RCC 7860 (cell line): ENCODE measurements around the gene BUD13.

Experiments
- DNase-seq: peaks from one replicate; pipeline ENCODE4 v3.0.0-alpha.2; 2015; ENCODE audit warnings: low spot score
- FAIRE-seq: peaks from 2 replicates; lab custom pipeline; 2012; peaks lifted over from hg19 to GRCh38; lab: Jason Lieb, UNC

Gene BUD13

DNA sequence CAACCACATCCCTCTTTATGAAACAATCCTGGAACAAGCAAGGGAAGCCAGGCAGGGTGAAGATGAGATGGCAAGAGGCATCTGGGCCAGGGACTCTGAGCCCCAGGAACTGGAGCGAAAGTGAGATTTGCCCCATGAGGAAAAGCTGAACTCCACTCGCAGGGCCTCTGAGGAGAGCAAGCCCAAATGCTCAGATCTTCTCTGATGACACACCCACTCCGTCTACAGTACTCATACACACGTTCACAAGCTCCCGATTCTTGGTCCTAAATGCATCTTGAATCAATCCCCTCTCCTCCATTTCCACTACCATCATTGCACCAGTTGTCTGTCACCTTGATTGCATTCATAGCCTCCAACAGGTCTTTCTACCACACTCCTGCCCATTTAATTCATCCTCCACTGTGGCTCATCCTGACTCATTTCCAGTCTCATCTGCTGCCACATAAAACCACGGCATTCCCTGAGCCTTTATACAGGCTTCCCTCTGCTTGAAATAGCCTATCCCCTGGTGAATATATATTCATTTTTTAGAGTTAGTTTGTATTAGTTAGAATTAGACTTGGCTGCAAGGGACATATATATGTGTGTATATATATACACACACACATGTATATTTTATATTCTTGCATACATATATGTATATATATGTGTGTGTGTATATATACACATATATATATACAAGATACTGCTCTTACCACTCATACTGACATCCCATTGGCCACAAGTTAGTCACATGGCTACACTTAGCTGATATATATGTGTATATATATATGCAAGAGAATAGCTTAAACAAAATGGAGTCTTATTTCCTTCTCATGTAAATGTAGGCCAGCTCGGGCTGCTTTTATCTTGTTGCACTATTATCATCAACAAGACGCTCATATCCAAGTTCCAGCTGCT, 20.3 kb upstream of the BUD13 start:
- peak; percentile 67 for DNase-seq
- FAIRE-seq = peak; percentile 82

- no peak for FAIRE-seq
- DNase-seq = no peak
These were observed 19.5 kb upstream of the BUD13 start for GRCh38 chr11:116792144-116792868.

DNA sequence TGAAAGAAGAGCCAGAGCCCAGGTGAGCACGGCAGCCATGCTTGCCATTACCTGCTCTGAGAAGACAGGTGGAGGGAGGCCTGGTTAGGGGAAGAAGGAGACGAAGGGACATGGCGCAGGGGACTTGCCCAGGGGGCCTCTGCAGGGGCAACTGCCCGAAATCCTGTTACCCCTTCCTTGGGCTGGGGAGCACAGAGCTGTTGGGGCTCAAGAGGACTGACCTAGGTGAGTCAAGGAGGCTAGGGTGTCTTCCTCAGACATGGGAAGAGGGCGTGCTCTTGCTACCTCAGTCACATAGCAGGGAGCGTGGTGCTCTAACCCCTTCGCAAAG, 19.0 kb upstream of the BUD13 start, which contains the start of gene APOA5:
Gene APOA5, minus strand, starts transcription at position 67 of the 331 bp plus-strand sequence. Its CDS starts 19 bp downstream, at position 48.
- no peak for DNase-seq
- no peak for FAIRE-seq

GRCh38 chr11:116791002-116791812, 18.4 kb upstream of the BUD13 start:
- FAIRE-seq (no peak), DNase-seq (no peak)

GRCh38 chr11:116790167-116791001, 17.6 kb upstream of the BUD13 start:
- FAIRE-seq = no peak
- no peak for DNase-seq

DNA sequence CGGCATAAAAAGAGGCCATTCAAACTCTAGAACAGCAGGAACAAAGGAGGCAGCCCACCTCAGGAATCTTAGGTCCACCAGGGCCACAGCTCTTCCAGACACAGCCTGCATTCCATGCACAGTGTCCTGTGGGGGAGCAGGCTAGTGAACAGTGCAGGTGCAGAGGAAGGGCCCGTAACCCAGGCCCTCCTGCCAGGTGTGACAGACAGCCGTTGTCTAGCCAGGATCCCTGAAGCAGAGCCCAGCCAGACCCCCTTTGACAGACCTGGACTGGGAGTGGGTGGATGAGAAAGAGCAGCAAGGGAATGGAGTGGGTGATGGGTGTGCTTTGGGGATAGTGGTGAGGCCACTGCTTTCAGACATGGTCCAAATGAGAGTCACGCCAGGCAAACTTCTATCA, 16.2 kb upstream of the BUD13 start:
- DNase-seq = no peak
- FAIRE-seq = no peak

GRCh38 chr11:116788534-116788933, 15.7 kb upstream of the BUD13 start:
- no peak for FAIRE-seq

DNA sequence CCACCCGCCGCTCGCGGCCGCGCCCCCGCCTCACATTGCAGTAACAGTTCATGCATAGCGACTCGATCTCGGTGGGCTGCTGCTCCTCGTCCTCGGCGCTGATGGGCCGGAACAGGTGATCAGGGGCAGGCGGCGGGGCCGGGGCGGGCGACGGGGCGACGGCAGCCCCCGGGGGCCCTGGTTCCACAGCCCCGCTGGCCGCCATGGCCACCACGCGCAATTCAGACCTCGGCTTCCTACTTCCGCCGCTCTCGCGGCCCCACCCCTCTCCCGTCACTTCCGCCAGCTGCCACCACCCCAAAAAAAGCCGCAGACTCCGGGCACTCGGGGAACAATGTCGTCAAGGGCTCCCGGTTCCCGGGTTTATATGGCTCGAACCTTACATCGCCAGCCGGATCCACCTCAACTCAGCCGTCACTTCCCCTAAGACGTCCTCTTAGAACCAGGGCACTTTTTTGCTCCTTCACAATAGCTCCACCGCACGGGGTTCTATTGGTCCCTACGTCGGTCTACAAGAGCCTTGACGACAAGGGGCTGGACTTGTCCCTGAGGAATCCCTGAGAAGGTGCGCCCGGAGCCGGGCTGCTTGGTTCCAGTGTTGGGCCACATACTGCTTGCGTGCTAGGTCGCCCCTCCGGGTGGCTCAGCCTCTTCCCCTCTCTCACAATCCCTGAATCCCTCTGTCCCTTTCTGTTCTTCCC, 15.1 kb upstream of the BUD13 start, which contains the start of gene ZPR1:
Gene ZPR1, minus strand, starts transcription at position 238 of the 701 bp plus-strand sequence. Its CDS starts 33 bp downstream, at position 205.
- no peak for FAIRE-seq
- no peak for DNase-seq

More at GRCh38 chr11:116788534-116788933, 15.7 kb upstream of the BUD13 start:
- no peak for DNase-seq

- no peak for FAIRE-seq
- no peak for DNase-seq
These were observed 14.6 kb upstream of the BUD13 start for GRCh38 chr11:116787436-116787785.

DNA sequence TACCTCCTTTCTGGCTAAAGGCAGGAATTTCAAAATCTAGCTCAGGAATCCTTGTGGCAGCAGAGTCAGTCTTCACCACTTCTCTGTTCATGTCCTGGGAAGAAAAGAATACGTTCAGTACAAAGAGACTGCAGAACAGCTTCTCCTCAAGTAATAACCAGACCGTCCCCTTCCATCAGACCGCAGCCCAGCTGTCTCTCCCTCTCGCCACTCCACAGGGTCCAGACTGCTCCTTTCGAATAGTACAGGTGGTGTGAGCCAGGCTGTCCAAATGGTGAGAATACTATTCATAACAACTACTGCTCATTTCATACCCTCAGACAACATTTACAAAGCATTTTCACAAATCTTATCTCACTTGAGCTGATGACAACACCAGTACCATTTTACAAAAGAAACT, 14.2 kb upstream of the BUD13 start:
- DNase-seq (no peak), FAIRE-seq (no peak)

DNA sequence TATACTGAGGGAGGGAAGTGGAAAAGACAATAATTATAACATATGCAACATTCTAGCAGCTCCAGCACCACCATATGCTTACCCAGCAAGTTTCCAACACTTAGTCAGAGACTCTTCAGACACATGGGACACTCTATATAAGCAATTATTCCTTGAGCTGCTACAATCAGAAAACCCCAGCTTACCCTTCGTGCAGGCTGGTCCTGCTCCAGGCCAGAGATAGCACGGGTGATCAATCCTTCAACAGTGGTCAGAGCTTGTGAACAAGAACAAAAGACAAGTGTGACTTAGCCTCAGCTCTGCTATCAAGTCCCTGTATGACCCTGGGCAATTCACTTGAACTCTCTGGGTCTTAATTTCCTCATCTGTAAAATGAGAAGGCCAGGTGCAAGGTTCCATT, 13.5 kb upstream of the BUD13 start:
- DNase-seq (no peak), FAIRE-seq (no peak)

DNA sequence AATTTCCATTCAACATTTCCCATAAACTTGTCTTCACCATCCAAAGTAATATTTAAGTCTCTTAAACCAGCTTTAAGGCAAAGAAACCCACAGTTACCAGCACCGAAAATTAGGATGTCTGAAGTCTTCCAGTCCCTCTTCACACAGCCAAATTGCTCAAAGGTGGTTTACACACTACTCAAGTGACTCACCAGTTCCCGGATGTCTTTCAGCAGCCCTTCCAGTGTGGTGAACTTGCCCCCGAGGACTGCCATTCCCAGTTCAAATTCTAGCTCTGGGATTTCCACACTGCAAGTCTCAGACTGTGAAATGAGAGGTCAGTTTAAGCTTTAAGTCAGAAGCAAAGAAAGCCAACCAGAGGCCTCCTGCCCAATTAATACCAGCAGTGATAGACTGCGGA, 9.9 kb upstream of the BUD13 start:
- DNase-seq = no peak
- FAIRE-seq = no peak

DNA sequence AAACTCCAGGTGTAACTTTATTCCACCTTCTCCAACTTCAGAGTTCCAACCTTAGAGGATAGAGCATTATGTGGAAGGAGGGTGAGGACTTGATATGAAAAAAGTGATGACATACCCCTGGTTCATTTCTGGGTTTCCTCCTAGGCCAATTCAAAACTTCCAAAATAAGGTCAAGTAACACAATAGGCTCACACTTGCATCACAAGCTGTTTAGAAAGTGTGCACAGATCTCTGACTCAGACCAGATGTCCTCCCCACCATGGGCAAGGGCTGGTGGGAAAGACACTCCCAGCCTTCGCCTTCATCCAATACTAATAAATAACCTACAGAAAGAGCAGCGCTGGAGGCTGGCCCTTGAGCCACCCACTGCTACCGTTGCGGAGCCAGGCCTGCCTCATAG, 5.8 kb upstream of the BUD13 start:
- FAIRE-seq (no peak), DNase-seq (no peak)

GRCh38 chr11:116777056-116777455, 4.3 kb upstream of the BUD13 start:
- no peak for FAIRE-seq
- no peak for DNase-seq

DNA sequence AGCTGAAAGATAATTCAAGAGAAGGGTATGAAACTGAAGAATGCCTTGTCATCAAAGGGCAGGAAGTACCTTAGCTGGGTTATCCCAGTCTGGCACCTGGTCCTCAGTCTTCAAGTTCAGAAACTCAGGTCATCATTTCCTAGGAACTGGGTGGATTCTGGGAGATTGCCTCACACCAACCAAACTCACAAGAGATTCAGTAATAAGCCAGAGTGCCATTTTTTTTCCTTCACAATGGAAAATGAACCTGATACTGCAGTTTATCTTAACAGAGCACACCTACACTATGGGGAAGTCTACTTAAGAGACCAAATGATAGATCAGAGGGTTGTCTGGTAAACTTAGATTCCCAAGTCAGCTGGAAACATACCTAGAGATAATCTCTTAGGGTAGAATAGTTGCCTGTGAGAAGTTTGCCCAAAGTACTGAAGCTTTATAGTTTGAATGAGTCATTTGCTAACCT, 3.8 kb upstream of the BUD13 start:
- no peak for DNase-seq
- FAIRE-seq = no peak

- DNase-seq (no peak), FAIRE-seq (no peak)
These were observed 3.2 kb upstream of the BUD13 start for GRCh38 chr11:116775975-116776374.

GRCh38 chr11:116774661-116775060, 1.9 kb upstream of the BUD13 start:
- no peak for DNase-seq
- no peak for FAIRE-seq

DNA sequence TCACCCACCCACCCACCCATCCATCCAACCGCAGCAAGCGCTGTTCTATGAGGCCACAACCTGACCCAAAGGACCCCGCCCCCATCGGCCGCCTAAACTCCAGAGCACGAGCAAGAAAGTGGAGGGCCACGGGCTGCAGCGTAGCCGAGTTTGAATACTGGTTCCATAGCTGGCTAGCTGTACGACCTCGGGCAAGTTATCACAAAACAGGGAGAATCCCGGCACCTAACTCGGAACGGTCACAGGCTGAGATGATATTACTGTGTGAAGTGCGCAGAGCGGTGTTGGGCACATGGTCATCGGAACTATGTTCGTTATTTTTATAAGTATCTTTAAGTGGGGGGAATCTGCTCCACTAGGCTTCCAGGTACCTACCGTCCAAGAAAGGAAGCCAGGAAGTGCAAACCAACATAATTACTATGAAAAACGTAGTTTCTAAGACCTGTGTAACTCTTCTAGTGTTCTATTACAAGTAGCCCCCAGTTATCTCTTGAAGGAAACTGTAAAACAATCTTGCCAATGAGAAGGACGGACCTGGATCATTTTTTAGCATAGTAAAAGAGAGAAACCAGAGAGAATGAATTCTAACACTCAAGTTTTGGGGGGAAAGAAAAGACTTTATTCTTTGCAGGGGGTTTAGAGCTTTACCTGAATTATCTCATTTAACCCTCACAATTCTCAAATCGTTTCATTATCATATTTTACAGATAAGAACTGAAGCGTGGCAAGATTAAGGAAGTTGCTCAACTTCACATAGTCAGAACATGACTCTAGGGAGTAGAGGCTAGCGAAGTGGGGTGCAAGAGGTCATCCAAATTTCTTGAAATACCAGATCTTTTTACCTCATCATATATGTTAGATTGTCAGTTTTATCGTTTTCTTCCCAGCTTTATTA, 663 bp upstream of the BUD13 start:
- FAIRE-seq = no peak

DNA sequence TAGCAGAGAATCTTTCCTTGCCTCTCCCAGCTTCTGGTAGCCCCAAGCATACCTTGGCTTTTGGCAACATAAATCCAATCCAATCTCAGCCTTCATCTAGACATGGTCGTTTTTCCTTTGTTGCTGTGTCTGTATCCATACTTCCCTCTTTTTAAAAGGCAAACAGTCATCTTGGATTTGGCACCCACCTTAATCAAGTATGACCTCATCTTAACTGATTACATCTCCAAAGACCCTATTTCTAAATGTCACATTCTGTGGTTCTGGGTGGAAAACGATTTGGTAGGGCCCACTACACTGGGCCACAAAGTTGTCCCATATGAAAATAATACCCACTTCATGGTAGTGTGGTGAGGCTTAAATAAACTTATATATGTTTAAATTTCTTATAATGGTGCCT, 852 bp downstream of the BUD13 start:
- FAIRE-seq = no peak
- no peak for DNase-seq

More for the DNA sequence above, 663 bp upstream of the BUD13 start:
- no peak for DNase-seq
